GM18519 (cell line): Measurements from ENCODE around the gene ACTN4.

Experiments
- ATAC-seq: cut with Tn5 transposase; IDR thresholded peaks from one replicate; pipeline ENCODE4 v1.9.1; 2021; ENCODE audit warnings: mild to moderate bottlenecking, moderate library complexity; ENCODE audit not compliant: unreplicated experiment, low FRiP score

ACTN4 gene

DNA sequence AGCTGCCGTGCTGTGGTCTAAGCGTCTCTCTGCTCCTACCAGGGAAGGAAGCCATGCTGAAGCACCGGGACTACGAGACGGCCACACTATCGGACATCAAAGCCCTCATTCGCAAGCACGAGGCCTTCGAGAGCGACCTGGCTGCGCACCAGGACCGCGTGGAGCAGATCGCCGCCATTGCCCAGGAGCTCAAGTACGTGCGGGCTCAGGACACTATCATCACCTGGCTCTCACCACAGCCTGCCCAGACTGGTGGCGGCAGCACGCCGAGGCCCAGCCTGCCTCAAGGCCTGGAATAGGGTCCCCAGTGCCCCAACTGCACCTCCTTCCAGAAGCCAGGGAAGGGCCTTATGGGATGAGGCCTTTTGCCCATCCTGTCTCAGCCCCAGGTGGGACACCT is 74.0 kb downstream of the ACTN4 start:
- ATAC-seq, result no peak

DNA sequence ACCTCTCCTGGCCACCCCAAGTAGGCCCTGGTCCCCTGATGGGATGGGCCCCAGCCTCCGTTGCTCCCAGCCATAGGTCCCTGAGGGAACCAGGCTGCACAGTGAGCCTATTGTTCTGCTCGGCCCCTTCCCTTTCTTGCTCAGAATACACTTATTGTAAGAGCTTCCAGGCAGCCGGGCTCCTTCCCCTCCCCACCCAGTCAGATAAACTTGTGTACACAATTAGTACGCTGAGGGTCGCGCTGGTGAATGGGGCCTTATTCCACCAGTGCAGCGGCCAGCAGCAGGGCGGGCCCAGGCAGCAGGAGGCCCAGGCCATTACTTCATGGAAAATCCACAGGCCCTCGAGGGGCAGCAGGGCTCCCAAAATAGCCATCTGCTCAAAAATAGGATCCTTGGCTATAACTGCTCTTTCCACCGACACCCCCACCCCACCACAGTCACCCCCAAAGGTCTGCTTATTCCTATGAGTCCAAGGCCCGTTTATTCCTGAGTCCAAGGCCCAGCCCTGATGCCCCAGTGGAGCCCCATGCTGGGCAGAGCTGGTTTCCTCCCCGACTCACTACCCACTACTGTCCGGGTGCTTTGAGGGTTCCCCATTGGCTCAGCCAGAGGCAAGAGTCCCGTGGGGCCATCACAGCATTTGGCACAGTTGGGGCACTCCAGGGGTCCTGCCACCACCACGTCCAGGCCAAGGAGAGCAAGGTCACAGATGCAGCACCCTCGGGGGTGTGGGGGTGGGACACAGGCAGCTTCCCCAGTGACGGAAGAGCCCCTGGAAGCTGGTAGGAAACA is 74.7 kb downstream of the ACTN4 start:
- ATAC-seq, result no peak

DNA sequence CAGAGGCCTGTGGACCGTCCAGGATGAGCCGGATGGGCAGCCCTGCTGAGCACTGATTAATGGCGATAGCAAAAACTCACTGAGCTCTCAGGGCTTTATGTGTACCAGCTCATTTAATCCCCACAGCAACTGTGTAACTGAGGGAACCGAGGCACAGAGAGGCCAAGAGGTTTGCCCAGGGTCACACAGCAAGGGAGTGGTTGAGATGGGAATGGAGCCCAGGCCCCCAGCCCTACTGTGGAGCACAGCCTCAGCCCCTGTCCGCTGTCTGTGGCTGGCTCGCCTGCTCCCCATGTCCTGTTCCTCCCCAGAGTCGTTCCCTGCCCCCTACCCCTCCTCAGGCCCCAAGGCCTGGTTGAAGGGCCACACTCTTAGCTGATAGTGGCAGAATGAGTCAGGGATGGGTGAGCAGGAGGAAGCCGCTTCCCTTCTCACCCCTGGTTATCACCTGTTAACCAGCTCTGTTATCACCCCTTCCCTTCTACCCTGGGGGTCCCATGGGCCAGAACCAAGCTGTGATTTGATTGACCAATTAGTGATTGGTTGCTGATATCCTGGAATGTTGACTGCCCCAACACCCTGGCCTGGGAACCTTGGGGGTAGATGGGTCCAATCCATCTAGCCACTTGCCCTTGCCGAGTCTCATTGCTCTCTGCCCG is 75.6 kb downstream of the ACTN4 start:
- no peak for ATAC-seq

DNA sequence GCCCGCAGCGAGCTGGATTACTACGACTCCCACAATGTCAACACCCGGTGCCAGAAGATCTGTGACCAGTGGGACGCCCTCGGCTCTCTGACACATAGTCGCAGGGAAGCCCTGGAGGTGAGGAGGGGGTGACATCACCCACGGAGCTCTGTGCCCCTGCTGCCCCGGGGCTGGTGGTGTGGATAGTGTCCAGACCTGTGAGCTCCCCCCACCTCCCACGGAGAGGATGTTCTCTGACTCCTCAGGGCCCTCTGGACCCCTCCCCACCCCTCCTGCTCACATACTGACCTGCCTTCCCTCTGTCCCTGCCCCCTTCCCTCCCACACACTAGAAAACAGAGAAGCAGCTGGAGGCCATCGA is 76.1 kb downstream of the ACTN4 start:
- ATAC-seq, result no peak

DNA sequence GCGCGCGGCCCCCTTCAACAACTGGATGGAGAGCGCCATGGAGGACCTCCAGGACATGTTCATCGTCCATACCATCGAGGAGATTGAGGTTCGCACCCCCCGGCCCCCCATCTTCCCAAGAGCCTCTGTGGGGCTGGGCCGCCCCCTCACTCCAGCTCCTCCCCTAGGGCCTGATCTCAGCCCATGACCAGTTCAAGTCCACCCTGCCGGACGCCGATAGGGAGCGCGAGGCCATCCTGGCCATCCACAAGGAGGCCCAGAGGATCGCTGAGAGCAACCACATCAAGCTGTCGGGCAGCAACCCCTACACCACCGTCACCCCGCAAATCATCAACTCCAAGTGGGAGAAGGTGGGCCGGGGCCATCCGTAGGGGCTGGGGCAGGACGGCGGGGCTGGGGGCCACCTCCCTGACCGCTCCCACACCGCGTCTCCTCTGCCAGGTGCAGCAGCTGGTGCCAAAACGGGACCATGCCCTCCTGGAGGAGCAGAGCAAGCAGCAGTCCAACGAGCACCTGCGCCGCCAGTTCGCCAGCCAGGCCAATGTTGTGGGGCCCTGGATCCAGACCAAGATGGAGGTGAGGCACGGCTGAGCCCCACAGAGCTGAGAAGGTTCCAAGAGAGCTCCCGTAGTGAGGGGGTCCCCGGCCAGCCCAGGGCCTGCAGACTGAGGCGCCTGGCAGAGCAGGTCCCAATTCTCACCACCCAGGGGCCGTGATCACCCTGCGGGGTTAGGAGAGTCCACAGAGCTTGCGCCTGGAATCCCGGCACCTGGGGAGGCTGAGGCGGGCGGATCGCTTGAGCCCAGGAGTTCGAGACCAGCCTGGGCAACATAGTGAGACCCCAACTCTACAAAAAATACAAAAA is 76.8 kb downstream of the ACTN4 start:
- no peak for ATAC-seq

DNA sequence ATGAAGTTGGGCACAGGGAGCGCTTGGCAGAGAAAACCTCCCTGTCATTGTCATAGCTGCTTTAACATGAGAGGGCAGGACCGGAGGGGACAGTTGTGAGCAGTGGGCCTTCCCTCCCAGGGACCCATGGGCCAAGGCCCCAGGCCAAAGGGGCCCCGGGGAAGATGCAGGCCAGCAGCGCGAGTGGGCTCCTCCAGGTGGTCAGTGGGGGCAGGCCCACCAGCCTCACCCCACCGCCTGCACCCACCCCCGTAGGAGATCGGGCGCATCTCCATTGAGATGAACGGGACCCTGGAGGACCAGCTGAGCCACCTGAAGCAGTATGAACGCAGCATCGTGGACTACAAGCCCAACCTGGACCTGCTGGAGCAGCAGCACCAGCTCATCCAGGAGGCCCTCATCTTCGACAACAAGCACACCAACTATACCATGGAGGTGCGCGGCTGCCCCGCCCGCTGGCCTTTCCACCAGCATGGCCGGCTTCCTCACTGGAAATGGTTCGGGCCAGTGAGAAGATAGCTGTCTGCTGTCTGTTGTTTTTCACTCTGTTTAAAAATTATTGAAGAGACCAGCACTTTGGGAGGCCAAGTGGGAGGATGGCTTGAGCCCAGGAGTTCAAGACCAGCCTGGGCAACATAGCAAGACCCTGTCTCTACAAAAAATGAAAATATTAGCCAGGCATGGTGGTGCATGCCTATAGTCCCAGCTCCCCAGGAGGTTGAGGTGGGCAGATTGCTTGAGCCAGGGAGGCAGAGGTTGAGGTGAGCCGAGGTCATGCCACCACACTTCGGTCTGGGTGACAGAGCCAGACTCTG is 78.2 kb downstream of the ACTN4 start:
- ATAC-seq, result no peak

DNA sequence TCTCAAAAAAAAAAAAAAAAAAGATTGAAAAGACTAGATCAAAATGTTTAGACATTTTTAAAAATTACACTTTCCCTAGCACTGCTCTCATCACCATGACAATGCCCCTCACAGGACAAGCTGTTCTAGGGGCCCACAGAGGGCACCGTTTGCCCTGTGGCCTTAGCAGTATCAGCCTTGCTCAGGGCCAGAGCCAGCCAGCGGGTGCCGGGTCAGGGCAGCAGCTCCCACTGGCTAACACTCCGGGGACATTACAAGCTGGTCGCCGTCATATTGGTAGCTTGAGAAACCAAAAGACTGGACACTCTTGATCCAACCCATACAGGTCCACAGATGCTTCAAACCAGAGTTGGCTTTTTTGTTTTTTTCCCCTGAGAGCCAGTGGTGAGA is 78.8 kb downstream of the ACTN4 start:
- ATAC-seq, result no peak

DNA sequence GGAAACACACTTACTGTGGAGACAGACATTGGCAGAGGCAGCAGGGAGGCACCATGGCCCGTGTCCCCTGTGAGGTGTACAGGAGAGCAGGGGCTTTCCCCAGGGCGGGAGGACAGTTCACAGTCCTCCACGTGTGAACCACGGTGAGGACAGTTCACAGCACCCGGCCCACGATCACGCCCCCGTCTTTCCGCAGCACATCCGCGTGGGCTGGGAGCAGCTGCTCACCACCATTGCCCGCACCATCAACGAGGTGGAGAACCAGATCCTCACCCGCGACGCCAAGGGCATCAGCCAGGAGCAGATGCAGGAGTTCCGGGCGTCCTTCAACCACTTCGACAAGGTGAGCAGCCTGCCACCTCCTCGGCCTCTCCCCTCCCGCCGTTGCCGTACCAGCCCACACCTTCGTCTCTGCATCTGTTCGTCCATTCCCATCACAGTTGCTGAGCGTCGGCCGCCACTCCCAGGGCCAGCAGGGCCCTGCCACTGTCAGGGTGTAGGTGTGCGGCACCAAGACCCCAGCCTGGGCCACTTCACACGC is 79.4 kb downstream of the ACTN4 start:
- no peak for ATAC-seq

DNA sequence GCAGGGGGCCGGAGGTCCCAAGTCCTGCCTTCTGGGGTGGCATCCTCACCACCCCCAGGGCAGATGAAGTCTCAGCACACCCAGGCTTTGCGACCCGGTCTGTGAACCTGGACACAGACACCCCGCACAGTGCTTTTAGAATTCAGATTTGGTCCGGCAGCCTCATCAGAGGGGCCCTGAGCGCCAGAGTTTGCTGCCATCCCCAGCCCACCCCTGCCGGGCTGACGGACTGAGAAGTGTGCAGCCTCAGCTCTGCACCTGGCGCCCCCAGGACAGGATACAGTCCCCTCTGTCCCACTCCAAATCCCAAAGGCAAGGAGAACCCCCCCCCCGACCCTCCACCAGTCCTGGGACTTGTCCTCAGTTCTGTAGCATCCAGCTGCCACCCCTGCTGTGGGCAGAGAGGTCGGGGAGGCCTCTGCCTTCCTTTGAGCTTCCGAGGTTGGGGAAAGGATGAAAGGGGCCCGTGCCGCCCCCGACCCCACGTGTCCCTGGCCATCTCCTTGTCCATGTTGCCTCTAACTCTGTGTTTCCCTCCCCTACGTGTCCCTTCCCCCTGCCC is 79.9 kb downstream of the ACTN4 start:
- no peak for ATAC-seq

DNA sequence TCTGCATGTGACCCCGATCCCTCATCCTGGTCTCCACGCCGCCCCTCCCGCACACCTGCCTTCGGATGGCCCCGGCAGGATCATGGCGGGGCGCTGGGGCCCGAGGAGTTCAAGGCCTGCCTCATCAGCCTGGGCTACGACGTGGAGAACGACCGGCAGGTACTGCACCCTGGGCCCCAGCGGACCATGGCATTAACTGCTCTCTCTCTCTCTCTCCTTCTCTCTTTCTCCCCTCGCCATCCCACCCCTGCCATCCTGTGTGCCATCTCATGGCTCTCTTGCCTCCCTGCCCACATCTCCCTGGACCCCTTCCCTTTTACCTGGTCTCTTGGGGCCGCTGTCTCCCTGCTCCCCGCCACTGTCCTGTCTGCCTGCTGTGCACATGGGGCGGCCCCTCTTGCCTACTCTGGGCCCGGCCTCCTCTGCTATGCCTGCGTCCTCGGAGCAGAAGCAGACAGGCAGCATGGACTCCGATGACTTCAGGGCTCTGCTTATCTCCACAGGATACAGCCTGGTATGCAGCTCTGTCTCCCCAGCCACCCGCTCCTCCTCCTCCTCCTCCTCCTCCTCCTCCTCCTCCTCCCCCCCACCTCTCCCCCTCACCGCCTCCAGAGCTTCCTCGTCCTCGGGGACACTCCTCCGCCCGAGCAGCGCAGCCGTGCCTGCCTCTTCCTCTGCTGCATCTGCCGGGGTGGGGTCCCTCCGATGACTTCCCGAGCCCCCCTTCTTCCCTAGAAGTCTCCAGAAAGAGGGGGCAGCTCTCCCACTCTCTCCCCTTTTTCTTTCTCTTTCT is 80.6 kb downstream of the ACTN4 start:
- no peak for ATAC-seq

DNA sequence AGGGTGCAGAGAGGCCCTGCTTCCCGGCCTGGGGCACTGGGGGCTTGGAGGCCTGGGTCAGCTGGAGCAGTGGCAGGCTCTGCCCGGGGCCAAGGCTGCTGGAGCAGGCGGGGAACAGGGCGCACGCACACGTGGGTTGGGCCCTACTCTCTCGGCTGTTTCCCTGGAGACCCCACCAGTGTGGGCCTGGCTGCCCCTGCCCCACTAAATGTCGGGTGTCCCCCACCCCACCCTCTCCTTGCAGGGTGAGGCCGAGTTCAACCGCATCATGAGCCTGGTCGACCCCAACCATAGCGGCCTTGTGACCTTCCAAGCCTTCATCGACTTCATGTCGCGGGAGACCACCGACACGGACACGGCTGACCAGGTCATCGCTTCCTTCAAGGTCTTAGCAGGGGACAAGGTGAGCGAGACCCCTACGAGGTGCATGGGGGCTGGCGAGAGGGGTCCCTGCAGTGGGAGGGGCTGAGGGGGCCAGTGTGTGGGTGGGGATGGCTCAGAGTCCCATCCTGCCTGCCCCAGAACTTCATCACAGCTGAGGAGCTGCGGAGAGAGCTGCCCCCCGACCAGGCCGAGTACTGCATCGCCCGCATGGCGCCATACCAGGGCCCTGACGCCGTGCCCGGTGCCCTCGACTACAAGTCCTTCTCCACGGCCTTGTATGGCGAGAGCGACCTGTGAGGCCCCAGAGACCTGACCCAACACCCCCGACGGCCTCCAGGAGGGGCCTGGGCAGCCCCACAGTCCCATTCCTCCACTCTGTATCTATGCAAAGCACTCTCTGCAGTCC is 81.5 kb downstream of the ACTN4 start:
- no peak for ATAC-seq

DNA sequence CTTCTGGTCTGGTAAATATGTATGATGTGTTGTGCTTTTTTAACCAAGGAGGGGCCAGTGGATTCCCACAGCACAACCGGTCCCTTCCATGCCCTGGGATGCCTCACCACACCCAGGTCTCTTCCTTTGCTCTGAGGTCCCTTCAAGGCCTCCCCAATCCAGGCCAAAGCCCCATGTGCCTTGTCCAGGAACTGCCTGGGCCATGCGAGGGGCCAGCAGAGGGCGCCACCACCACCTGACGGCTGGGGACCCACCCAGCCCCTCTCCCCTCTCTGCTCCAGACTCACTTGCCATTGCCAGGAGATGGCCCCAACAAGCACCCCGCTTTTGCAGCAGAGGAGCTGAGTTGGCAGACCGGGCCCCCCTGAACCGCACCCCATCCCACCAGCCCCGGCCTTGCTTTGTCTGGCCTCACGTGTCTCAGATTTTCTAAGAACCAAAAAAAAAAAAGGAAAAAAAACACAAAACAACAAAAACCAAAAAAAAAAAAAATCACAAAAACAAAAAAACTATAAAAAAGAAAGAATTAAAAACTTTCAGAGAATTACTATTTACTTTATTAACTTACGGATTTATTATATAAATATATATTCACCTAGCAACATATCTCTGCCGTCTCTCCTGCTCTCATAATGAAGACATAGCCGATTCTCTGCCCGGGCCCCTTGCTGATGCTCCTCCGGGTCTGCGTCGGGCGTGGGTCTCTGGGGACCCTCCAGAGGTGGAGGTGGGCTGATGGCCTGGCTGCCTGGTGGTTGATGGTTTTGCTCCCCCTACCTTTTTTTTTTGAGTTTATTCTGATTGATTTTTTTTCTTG is 82.4 kb downstream of the ACTN4 start:
- no peak for ATAC-seq

DNA sequence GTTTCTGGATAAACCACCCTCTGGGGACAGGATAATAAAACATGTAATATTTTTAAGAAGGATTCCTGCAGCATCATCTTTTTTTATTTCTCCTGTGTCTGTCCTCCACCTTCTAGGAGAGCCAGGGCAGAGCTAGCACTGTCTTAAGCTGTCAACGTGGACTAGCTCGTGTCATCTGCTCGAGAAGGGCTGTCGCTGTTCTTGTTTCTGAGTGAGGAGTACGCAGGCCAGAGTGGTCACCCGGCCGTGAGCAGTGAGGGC is 83.0 kb downstream of the ACTN4 start:
- ATAC-seq, result no peak

DNA sequence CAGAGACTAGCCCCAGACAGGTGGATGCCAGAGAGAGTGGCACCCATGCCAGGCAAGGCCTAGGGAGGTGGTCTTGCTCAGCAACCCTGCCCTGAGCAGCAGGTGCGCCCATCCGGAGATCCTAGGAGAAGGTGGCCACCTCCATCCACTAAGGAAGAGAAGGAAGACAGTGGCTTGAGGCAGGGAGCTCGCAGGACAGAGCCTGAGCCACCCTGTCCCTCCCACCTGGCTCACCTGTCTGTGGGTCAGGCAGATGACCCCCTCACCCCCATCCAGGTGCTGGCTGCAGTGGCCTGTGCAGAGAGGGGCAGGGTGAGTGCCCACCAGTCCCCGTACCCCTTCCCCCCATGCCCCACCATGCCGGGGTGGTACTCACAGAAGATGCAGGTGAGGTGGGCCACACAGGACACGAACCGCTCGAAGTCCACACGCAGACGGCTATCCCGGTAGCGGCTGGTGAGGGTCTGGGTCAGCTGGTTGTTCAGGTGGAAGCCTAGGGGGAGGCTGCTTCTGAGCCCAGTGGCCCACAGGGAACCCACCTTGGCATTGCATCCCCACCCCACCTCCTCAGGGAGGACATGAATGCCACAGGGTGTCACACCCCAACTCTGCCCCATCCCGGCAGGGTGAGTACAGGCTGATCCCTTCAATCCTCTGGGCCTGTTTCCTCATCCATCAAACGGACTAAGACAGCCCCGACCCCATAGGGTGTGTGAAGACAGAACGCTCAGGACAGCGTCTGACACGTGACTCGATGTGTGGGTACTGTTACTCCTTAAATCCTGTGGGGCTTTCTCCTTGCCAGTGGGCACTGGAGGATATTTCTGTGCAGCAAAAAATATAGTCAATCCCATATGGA is 83.5 kb downstream of the ACTN4 start:
- ATAC-seq, result no peak

DNA sequence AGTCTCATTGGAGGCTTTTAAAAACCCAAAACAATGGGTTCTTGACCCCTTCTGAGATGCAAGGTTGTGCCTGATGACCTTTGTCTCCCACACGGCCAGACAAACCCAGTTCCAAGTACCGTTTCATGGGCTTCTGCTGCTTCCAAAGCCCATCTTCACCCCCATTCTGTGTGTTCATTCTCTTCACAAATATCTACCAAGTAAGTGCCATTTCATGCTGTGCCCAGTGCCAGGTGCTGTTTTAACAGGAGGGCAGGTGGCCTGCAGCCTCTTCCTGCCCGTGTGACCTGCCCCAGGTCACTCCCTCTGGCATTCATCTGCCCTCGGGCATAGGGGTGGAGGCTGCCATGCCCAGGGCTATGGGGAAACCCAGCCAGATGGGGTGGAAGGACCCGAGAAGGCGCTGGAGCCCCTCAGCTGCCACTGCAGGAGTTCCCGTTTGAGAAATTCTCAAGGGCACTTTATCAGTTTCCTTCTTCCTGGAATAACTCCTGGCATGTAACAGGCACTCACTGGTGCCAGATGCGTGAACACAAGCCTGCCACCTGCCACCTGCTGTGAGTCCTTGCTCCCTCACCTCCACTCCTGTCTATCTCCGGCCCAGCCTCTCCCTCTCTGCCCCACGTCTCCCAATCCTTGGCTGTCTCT is 84.3 kb downstream of the ACTN4 start:
- no peak for ATAC-seq

DNA sequence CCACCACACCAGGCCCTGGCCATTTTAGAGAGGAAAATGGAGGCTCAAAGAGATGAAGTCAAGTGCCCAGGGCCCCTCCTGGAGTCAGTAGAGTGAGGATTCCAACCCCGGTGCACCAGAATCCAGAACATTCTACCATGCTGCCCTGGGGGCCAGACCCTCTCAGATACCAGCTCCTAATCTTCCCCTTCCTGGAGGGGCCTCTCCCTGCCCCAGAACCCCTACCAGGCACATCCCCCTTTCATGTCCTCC is 85.7 kb downstream of the ACTN4 start:
- ATAC-seq, result no peak
